GM23338 (cell line): ENCODE results near the gene IL15RA. TPM values are rescaled to one million over a fixed set of nuclear protein-coding genes. Genes with fewer than 3 reads are reported as not detected.

Experiments used
- ATAC-seq: fragments of 200-7000 bp; cut with Tn5 transposase; 3 replicates; pipeline ENCODE4 v1.9.1; 2020
- DNase-seq: peaks from one replicate; pipeline ENCODE4 v3.0.0-alpha.2; 2015; ENCODE audit warnings: low spot score
- H2AFZ ChIP-seq: fragments of 200-600 bp; sonication (generic); 2 replicates; pipeline ENCODE4 v1.8.0; 2016; ENCODE audit warnings: antibody characterized with exemption, mild to moderate bottlenecking, moderate library complexity
- H3F3A ChIP-seq: fragments of 200-600 bp; sonication (generic); replicated peaks from 2 replicates; pipeline ENCODE4 v1.8.0; 2017; ENCODE audit warnings: antibody characterized with exemption, mixed run types, low read depth
- H3K27ac ChIP-seq: fragments of 200-600 bp; sonication (generic); 2 replicates; pipeline ENCODE4 v1.6.1; 2016; ENCODE audit warnings: low read depth
- H3K27me3 ChIP-seq: fragments of 200-600 bp; sonication (generic); 2 replicates; pipeline ENCODE4 v1.8.0; 2016; ENCODE audit warnings: mild to moderate bottlenecking, mixed run types, moderate library complexity; ENCODE audit not compliant: insufficient read depth
- H3K36me3 ChIP-seq: fragments of 200-600 bp; sonication (generic); 2 replicates; pipeline ENCODE4 v1.8.0; 2016; ENCODE audit warnings: mild to moderate bottlenecking; ENCODE audit not compliant: insufficient read depth
- H3K4me1 ChIP-seq: fragments of 200-600 bp; sonication (generic); 2 replicates; pipeline ENCODE4 v1.8.0; 2016; ENCODE audit warnings: mild to moderate bottlenecking, moderate library complexity; ENCODE audit not compliant: insufficient read depth
- H3K4me2 ChIP-seq: fragments of 200-600 bp; sonication (generic); 2 replicates; pipeline ENCODE4 v1.7.1; 2017; ENCODE audit warnings: mixed run types
- H3K4me3 ChIP-seq: fragments of 200-600 bp; sonication (generic); 2 replicates; pipeline ENCODE4 v1.6.1; 2016; ENCODE audit warnings: mixed run types
- H3K79me2 ChIP-seq: fragments of 200-600 bp; sonication (generic); replicated peaks from 2 replicates; pipeline ENCODE4 v1.8.0; 2017; ENCODE audit warnings: mild to moderate bottlenecking; ENCODE audit not compliant: insufficient read depth
- H3K9me2 ChIP-seq: fragments of 200-600 bp; sonication (generic); 2 replicates; pipeline ENCODE4 v1.8.0; 2017; ENCODE audit not compliant: insufficient read depth
- H4K20me1 ChIP-seq: fragments of 200-600 bp; sonication (generic); replicated peaks from 2 replicates; pipeline ENCODE4 v1.8.0; 2017; ENCODE audit warnings: mild to moderate bottlenecking; ENCODE audit not compliant: insufficient read depth
- H3K27ac Mint-ChIP-seq: 2 replicates; pipeline ENCODE4 v1.8.0; 2020; ENCODE audit warnings: inconsistent platforms, mild to moderate bottlenecking, moderate library complexity, mixed read lengths
- H3K27me3 Mint-ChIP-seq: 3 replicates; pipeline ENCODE4 v1.8.0; 2022; ENCODE audit warnings: low read depth, mild to moderate bottlenecking, moderate library complexity, mixed read lengths, inconsistent platforms; ENCODE audit not compliant: insufficient read depth, poor library complexity
- H3K36me3 Mint-ChIP-seq: 3 replicates; pipeline ENCODE4 v1.8.0; 2021; ENCODE audit warnings: low read depth, mild to moderate bottlenecking, inconsistent platforms, moderate library complexity, mixed read lengths
- H3K4me1 Mint-ChIP-seq: 3 replicates; pipeline ENCODE4 v1.8.0; 2020; ENCODE audit warnings: mild to moderate bottlenecking, inconsistent platforms, mixed read lengths
- H3K4me3 Mint-ChIP-seq: 3 replicates; pipeline ENCODE4 v1.8.0; 2021; ENCODE audit warnings: moderate library complexity, mild to moderate bottlenecking, inconsistent platforms, mixed read lengths
- H3K9me3 Mint-ChIP-seq: 3 replicates; pipeline ENCODE4 v1.8.0; 2020; ENCODE audit warnings: moderate library complexity, mild to moderate bottlenecking, inconsistent platforms, mixed read lengths
- CREB1 ChIP-seq: fragments of 250-450 bp; sonication (Bioruptor Pico); IDR thresholded peaks from 2 replicates; pipeline ENCODE4 v1.5.0; 2020; ENCODE audit warnings: low read depth, mild to moderate bottlenecking, moderate library complexity
- CTCF ChIP-seq, 2 experiments: fragments of 200-600 bp in 1 of 2; sonication (generic) in 1 of 2; conservative IDR thresholded peaks; 2 replicates each; pipeline versions ENCODE4 v1.5.1 to v1.6.1; 2016 to 2017; ENCODE audit warnings: antibody characterized with exemption in 2 of 2, low read depth in 2 of 2, mild to moderate bottlenecking in 2 of 2, moderate library complexity in 1 of 2
- ETS1 ChIP-seq: IDR thresholded peaks from 2 replicates; pipeline ENCODE4 v1.6.1; 2016; ENCODE audit warnings: antibody characterized with exemption
- EZH2 ChIP-seq: fragments of 200-600 bp; sonication (generic); IDR thresholded peaks from one replicate; pipeline ENCODE4 v1.8.0; 2017; ENCODE audit warnings: antibody characterized with exemption, mild to moderate bottlenecking, low read depth; ENCODE audit not compliant: unreplicated experiment
- EZH2phosphoT487 ChIP-seq: fragments of 200-600 bp; sonication (generic); IDR thresholded peaks from one replicate; pipeline ENCODE4 v1.8.1; 2018; ENCODE audit warnings: antibody characterized with exemption; ENCODE audit not compliant: unreplicated experiment
- NANOG ChIP-seq: IDR thresholded peaks from 2 replicates; pipeline ENCODE4 v1.6.1; 2016; ENCODE audit warnings: antibody characterized with exemption, borderline replicate concordance
- POLR2AphosphoS5 ChIP-seq: IDR thresholded peaks from 2 replicates; pipeline ENCODE4 v1.6.1; 2016; ENCODE audit warnings: antibody characterized with exemption, low read depth
- ZNF114 ChIP-seq: fragments of 250-450 bp; sonication (Bioruptor Pico); IDR thresholded peaks from 2 replicates; pipeline ENCODE4 v1.5.0; 2020; ENCODE audit warnings: mild to moderate bottlenecking, moderate library complexity
- ZNF462 ChIP-seq: fragments of 250-450 bp; sonication (Bioruptor Pico); IDR thresholded peaks from 2 replicates; pipeline ENCODE4 v1.5.0; 2020; ENCODE audit warnings: mild to moderate bottlenecking, moderate library complexity
- polyA plus RNA-seq: library from polyadenylated mRNA; unstranded; fragments of >200 nt; fragmentation: Nextera tagmentation; extraction: Ambion mirVana; gene quantifications from 2 replicates; pipeline ENCODE4 v1.2.1, GENCODE V29; 2016
- total RNA-seq: library from RNA; depleted of rRNA; stranded (reverse); fragments of >200 nt; shearing (Covaris generic); gene quantifications from 2 replicates; pipeline ENCODE4 v1.2.3, GENCODE V29; 2014
- TF ChIP-seq, protein P1 (sequence below): IDR thresholded peaks from one replicate; pipeline ENCODE4 v1.6.1; 2018; ENCODE audit warnings: antibody characterized with exemption; ENCODE audit not compliant: unreplicated experiment

The IL15RA gene
- total and polyA plus RNA-seq, 2 experiments from 2014 or later = 1.6 to 2.2 TPM

DNA sequence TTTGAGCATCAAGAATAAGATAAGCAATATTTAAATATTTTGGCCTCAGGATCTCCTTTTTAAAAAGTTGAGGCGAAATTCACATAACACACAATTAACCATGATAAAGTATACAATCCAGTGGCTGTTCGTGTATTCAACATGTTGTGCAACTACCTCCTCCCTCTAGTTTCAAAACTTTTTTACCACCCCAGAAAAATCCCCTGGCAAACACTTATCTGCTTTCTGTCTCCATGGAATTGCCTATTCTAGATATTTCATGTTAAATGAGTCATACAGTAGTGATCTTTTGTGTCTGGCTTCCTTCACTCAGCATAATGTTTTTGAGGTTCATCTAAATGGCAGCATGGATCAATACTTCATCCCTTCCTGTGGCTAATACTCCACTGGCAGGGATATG, 31.8 kb upstream of the IL15RA start:
- ATAC-seq = no peak
- H3K27ac Mint-ChIP-seq = no peak overlapping the region
- no peak for DNase-seq
- H3K79me2 ChIP-seq = no peaks in the 10 kb centered on the region
- no peak overlapping the region for H3K4me3 Mint-ChIP-seq
- H2AFZ ChIP-seq = no peak overlapping the region
- H3K27me3 ChIP-seq = no peaks in the 10 kb centered on the region
- H3K27ac ChIP-seq = no peak overlapping the region
- H4K20me1 ChIP-seq = no peaks in the 10 kb centered on the region
- H3K36me3 ChIP-seq = no peaks in the 10 kb centered on the region
- H3K4me1 Mint-ChIP-seq = peaks cover 23% of the 10 kb centered on the region
- TF ChIP-seq NANOG (no peak), EZH2phosphoT487 (no peak), ETS1 (no peak), EZH2 (no peak), CTCF (conservative IDR thresholded peaks at IDR 0.05; ENCODE audit: low read depth in 2 of 2) (no peak), ZNF114 (CRISPR knock-in tag) (no peak), ZNF462 (no peak), POLR2AphosphoS5 (no peak), CREB1 (CRISPR knock-in tag) (no peak)
- TF ChIP-seq, protein P1, sequence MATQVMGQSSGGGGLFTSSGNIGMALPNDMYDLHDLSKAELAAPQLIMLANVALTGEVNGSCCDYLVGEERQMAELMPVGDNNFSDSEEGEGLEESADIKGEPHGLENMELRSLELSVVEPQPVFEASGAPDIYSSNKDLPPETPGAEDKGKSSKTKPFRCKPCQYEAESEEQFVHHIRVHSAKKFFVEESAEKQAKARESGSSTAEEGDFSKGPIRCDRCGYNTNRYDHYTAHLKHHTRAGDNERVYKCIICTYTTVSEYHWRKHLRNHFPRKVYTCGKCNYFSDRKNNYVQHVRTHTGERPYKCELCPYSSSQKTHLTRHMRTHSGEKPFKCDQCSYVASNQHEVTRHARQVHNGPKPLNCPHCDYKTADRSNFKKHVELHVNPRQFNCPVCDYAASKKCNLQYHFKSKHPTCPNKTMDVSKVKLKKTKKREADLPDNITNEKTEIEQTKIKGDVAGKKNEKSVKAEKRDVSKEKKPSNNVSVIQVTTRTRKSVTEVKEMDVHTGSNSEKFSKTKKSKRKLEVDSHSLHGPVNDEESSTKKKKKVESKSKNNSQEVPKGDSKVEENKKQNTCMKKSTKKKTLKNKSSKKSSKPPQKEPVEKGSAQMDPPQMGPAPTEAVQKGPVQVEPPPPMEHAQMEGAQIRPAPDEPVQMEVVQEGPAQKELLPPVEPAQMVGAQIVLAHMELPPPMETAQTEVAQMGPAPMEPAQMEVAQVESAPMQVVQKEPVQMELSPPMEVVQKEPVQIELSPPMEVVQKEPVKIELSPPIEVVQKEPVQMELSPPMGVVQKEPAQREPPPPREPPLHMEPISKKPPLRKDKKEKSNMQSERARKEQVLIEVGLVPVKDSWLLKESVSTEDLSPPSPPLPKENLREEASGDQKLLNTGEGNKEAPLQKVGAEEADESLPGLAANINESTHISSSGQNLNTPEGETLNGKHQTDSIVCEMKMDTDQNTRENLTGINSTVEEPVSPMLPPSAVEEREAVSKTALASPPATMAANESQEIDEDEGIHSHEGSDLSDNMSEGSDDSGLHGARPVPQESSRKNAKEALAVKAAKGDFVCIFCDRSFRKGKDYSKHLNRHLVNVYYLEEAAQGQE = no peak
- H3K4me3 ChIP-seq = no peak overlapping the region
- 0 out of 2 replicates have a peak, but pooled peaks cover 5% of the 10 kb centered on the region for H3K4me1 ChIP-seq
- peaks cover 5% of the 10 kb centered on the region; the same call in 2 of the 3 replicates for H3K9me3 Mint-ChIP-seq
- no peaks in the 10 kb centered on the region for H3F3A ChIP-seq
- peaks cover 7% of the 10 kb centered on the region for H3K27me3 Mint-ChIP-seq
- no peak overlapping the region for H3K4me2 ChIP-seq
- H3K9me2 ChIP-seq = no peaks in the 10 kb centered on the region
- no peaks in the 10 kb centered on the region for H3K36me3 Mint-ChIP-seq
